COLO668 (cell line): ENCODE data around the gene CD163L1.
A peak's percentile ranks its signal among the peaks of the same experiment; 100 is the strongest.
"Not testable (repeated sequence)": the region's sequence is repeated elsewhere in the genome, so short reads cannot be mapped to it uniquely, and the experiment has no call there.

ENCODE experiments used
- DNase-seq: peaks from one replicate; lab custom pipeline; 2025; ENCODE audit not compliant: unreplicated experiment; lab: John Stamatoyannopoulos, UW

The CD163L1 gene

GRCh38 chr12:7444076-7444475 lies at the start of gene CD163L1:
Gene CD163L1, minus strand, starts transcription at chr12:7444153. Its CDS starts 26 bp downstream, at chr12:7444127.
- no peak for DNase-seq

GRCh38 chr12:7493006-7493405 lies 49.1 kb upstream of the CD163L1 start:
- DNase-seq: no peak

GRCh38 chr12:7486512-7486911 lies 42.6 kb upstream of the CD163L1 start:
- no peak for DNase-seq

GRCh38 chr12:7485095-7485494 lies 41.1 kb upstream of the CD163L1 start:
- no peak for DNase-seq

GRCh38 chr12:7483343-7483742 lies 39.4 kb upstream of the CD163L1 start:
- no peak for DNase-seq

- no peak for DNase-seq
Measured at GRCh38 chr12:7479771-7480170, 35.8 kb upstream of the CD163L1 start.

- no peak for DNase-seq
Measured at GRCh38 chr12:7472060-7472459, 28.1 kb upstream of the CD163L1 start.

GRCh38 chr12:7460375-7461259 lies 16.7 kb upstream of the CD163L1 start:
- DNase-seq: peak; percentile 29

GRCh38 chr12:7459973-7460372 lies 16.0 kb upstream of the CD163L1 start:
- no peak for DNase-seq

- no peak for DNase-seq
Measured at GRCh38 chr12:7451756-7452155, 7.8 kb upstream of the CD163L1 start.

- peak; percentile 49 for DNase-seq
Measured at GRCh38 chr12:7450667-7451066, 6.7 kb upstream of the CD163L1 start.

- no peak for DNase-seq
Measured at GRCh38 chr12:7448099-7448498, 4.1 kb upstream of the CD163L1 start.

GRCh38 chr12:7444537-7444936 lies 584 bp upstream of the CD163L1 start:
- no peak for DNase-seq

- DNase-seq: no peak
Measured at GRCh38 chr12:7441216-7441615, 2.7 kb downstream of the CD163L1 start.

GRCh38 chr12:7439579-7440505 lies 4.1 kb downstream of the CD163L1 start:
- DNase-seq: peak; percentile 88

- peak; percentile 22 for DNase-seq
Measured at GRCh38 chr12:7438291-7438995, 5.5 kb downstream of the CD163L1 start.

GRCh38 chr12:7437494-7437893 lies 6.5 kb downstream of the CD163L1 start:
- DNase-seq: not testable (repeated sequence)

- no peak for DNase-seq
Measured at GRCh38 chr12:7434670-7435069, 9.3 kb downstream of the CD163L1 start.

- no peak for DNase-seq
Measured at GRCh38 chr12:7433276-7433822, 10.6 kb downstream of the CD163L1 start.

GRCh38 chr12:7431993-7432685 lies 11.8 kb downstream of the CD163L1 start:
- no peak for DNase-seq
